ENCODE data around the gene MTHFR. TPM values are rescaled to one million over a fixed set of nuclear protein-coding genes. Genes with fewer than 3 reads are reported as not detected.

The MTHFR gene
- total RNA-seq: 18.1 and 32.9 TPM in 2 replicates

DNA sequence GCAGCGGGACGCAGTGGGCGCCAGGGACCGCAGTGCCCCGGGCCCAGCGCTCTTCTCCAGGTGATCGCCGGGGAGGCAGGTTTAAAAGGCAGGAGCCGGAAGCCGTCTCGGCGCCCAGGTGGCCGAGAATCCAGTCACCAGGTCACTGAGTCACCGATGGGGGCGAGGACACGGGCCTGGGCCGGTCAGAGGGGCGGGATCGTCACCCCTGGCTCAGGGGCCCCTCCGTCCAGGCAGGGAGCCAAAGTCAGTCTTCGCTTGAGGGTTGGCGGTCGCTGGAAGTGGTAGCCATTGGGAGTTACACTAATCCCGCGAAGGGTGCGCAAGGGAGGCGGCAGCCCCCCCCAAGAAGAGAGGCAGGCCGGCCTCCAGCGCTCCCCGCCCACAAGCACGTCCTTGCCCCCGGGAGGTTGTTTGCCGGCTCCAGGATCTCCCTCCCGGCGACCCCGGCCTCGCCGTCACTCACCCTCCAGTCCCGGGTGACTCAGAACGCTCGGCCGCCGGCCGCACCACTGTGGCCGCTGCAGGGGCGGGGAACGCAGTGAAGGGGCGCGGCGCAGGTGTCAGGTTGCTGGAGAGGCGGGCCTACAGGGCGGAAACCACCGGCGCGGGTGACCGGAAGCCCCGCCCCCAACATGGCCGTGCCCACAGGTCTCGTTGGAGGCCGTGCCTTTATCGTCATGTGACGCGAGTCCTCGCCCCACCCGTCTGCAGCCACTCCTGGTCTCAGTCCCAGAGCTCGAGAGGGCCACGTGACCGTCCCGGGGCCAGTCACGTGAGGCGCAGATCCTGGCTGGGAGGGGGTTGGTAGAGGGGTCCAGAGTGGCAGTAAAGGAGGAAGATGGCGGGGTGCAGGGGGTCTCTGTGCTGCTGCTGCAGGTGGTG, at the start of gene MTHFR, which contains the start of gene CLCN6:
TSS of gene MTHFR (minus strand) at position 543 of the 885 bp plus-strand sequence. CDS start 2,848 bp downstream, outside the sequence.
TSS of gene CLCN6 (plus strand) at position 770 of the 885 bp plus-strand sequence. CDS start at position 842, 72 bp downstream.

GRCh38 chr1:11847667-11848372, 42.1 kb upstream of the MTHFR start, which contains the start of gene NPPA:
Gene NPPA (minus strand): TSS chr1:11847783. CDS start chr1:11847684, 99 bp downstream.

DNA sequence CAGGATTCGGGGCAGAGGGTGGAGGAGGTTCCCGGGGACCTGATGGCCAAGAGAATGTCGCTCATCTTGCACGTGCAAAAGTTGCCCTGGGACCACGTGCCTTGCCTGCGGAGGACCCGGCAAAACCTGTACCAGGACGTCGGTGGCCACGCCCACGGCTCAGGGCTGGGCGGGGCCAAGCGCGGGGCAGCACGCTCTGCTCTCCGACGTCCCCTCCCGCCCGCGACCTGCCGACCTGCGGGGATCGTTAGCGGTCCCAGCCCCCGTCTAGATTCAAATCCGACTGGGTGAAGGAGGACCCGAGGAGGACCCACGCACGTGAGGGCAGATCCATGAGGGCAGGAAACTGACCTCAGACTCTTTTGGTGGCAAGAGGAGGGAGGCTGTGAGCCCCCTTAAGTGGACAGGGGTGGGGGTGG, 43.8 kb downstream of the MTHFR start, which contains the start of gene C1orf167:
TSS of gene C1orf167 (plus strand) at position 206 of the 419 bp plus-strand sequence. CDS start 2,208 bp downstream, outside the sequence.

GRCh38 chr1:11735854-11736745, 69.7 kb downstream of the MTHFR start, which contains the start of gene AGTRAP:
Gene AGTRAP (plus strand): TSS chr1:11736136. CDS start chr1:11736209, 73 bp downstream.

Other genes starting within 250 kb of the MTHFR start
- 0.32 and 3.7 TPM in 2 replicates for gene FBXO2, start 151.5 kb downstream of the MTHFR start, total RNA-seq
- 6.8 and 9.6 TPM in 2 replicates for gene FBXO44, start 151.1 kb downstream of the MTHFR start, total RNA-seq
- 1.1 and 2.6 TPM in 2 replicates for gene FBXO6, start 141.8 kb downstream of the MTHFR start, total RNA-seq
- gene MAD2L2, start 124.8 kb downstream of the MTHFR start, total RNA-seq: 29.1 and 31.9 TPM in 2 replicates
- 0.32 and 0.69 TPM in 2 replicates for gene DRAXIN, start 114.3 kb downstream of the MTHFR start, total RNA-seq
- 31.6 and 39.3 TPM in 2 replicates for gene AGTRAP, start 69.8 kb downstream of the MTHFR start, total RNA-seq
- 0.16 and 0.19 TPM in 2 replicates for gene C1orf167, start 43.8 kb downstream of the MTHFR start, total RNA-seq
- gene CLCN6, start 227 bp upstream of the MTHFR start, total RNA-seq: 6.0 and 11.5 TPM in 2 replicates
- not detected in 2 replicates for gene NPPA, start 41.8 kb upstream of the MTHFR start, total RNA-seq
- gene NPPB, start 53.0 kb upstream of the MTHFR start, total RNA-seq: not detected in 2 replicates
- gene KIAA2013, start 120.5 kb upstream of the MTHFR start, total RNA-seq: 36.1 and 54.6 TPM in 2 replicates
- gene PLOD1, start 128.8 kb upstream of the MTHFR start, total RNA-seq: 182 and 368 TPM in 2 replicates
- gene MFN2, start 174.5 kb upstream of the MTHFR start, total RNA-seq: 32.7 and 95.7 TPM in 2 replicates
- gene MIIP, start 213.5 kb upstream of the MTHFR start, total RNA-seq: 26.9 and 27.4 TPM in 2 replicates